DND-41 (cell line): ENCODE results near the gene PDIA2.

Source experiments
- ATAC-seq: fragments of 200-7000 bp; cut with Tn5 transposase; 3 replicates; pipeline ENCODE4 v1.9.1; 2021; ENCODE audit warnings: low read depth; ENCODE audit not compliant: insufficient read depth
- DNase-seq: peaks from one replicate; pipeline ENCODE4 v3.0.0-alpha.2; 2020
- H2AFZ ChIP-seq: 2 replicates; pipeline ENCODE4 v1.6.0; 2012; ENCODE audit warnings: low read depth, low read length
- H3K27ac ChIP-seq: 2 replicates; pipeline ENCODE4 v1.5.1; 2012; ENCODE audit warnings: low read length, inconsistent platforms
- H3K27me3 ChIP-seq: fragments of 200-600 bp; sonication (generic); 2 replicates; pipeline ENCODE4 v1.6.0; 2012; ENCODE audit warnings: low read length, mild to moderate bottlenecking, inconsistent platforms; ENCODE audit not compliant: insufficient read depth, poor library complexity
- H3K36me3 ChIP-seq: 2 replicates; pipeline ENCODE4 v1.5.1; 2012; ENCODE audit warnings: low read length, inconsistent platforms; ENCODE audit not compliant: insufficient read depth
- H3K4me1 ChIP-seq: 2 replicates; pipeline ENCODE4 v1.5.1; 2012; ENCODE audit warnings: mild to moderate bottlenecking, low read length; ENCODE audit not compliant: insufficient read depth
- H3K4me2 ChIP-seq: 2 replicates; pipeline ENCODE4 v1.6.0; 2012; ENCODE audit warnings: mild to moderate bottlenecking, moderate library complexity, low read length, inconsistent platforms; ENCODE audit not compliant: insufficient read depth
- H3K4me3 ChIP-seq, 2 experiments: fragments of 200-600 bp in 1 of 2; shearing (Covaris generic) in 1 of 2; 2 replicates each; pipeline ENCODE4 v1.5.1; 2012 to 2016; ENCODE audit warnings: inconsistent platforms in 2 of 2, low read length in 2 of 2, mild to moderate bottlenecking in 2 of 2, low read depth in 1 of 2, moderate library complexity in 1 of 2
- H3K79me2 ChIP-seq: 2 replicates; pipeline ENCODE4 v1.6.0; 2012; ENCODE audit warnings: low read length, inconsistent platforms; ENCODE audit not compliant: insufficient read depth
- H3K9ac ChIP-seq: 2 replicates; pipeline ENCODE4 v1.6.0; 2012; ENCODE audit warnings: low read depth, mild to moderate bottlenecking, inconsistent platforms, low read length, moderate library complexity
- H3K9me3 ChIP-seq: 2 replicates; pipeline ENCODE4 v1.5.1; 2012; ENCODE audit warnings: low read length, moderate library complexity, mild to moderate bottlenecking, inconsistent platforms; ENCODE audit not compliant: insufficient read depth, severe bottlenecking
- H4K20me1 ChIP-seq: 2 replicates; pipeline ENCODE4 v1.6.0; 2012; ENCODE audit warnings: low read length; ENCODE audit not compliant: insufficient read depth
- EZH2 ChIP-seq: IDR thresholded peaks from 3 replicates; pipeline ENCODE4 v1.6.1; 2012; ENCODE audit warnings: borderline replicate concordance, low read depth, mild to moderate bottlenecking, moderate library complexity, low read length, inconsistent platforms; ENCODE audit not compliant: severe bottlenecking
- TF ChIP-seq, protein P1 (sequence below): IDR thresholded peaks from 2 replicates; pipeline ENCODE4 v1.5.1; 2012; ENCODE audit warnings: borderline replicate concordance, low read length, moderate library complexity, mild to moderate bottlenecking; ENCODE audit not compliant: poor library complexity, severe bottlenecking; ENCODE audit errors: extremely low read depth

PDIA2 gene

GRCh38 chr16:318628-319027, 35.7 kb downstream of the PDIA2 start:
- Histone ChIP-seq H3K4me3 (no peak overlapping the region), H3K27ac (no peak overlapping the region), H3K9me3 (no peaks in the 10 kb centered on the region), H3K9ac (no peak overlapping the region), H3K4me2 (no peak overlapping the region), H2AFZ (no peak overlapping the region), H3K27me3 (no peaks in the 10 kb centered on the region), H3K36me3 (peaks cover 47% of the 10 kb centered on the region), H3K79me2 (peaks cover 81% of the 10 kb centered on the region), H4K20me1 (peaks cover 81% of the 10 kb centered on the region), H3K4me1 (no peaks in the 10 kb centered on the region)
- no peak for DNase-seq
- no peak for TF ChIP-seq EZH2
- TF ChIP-seq, protein P1, sequence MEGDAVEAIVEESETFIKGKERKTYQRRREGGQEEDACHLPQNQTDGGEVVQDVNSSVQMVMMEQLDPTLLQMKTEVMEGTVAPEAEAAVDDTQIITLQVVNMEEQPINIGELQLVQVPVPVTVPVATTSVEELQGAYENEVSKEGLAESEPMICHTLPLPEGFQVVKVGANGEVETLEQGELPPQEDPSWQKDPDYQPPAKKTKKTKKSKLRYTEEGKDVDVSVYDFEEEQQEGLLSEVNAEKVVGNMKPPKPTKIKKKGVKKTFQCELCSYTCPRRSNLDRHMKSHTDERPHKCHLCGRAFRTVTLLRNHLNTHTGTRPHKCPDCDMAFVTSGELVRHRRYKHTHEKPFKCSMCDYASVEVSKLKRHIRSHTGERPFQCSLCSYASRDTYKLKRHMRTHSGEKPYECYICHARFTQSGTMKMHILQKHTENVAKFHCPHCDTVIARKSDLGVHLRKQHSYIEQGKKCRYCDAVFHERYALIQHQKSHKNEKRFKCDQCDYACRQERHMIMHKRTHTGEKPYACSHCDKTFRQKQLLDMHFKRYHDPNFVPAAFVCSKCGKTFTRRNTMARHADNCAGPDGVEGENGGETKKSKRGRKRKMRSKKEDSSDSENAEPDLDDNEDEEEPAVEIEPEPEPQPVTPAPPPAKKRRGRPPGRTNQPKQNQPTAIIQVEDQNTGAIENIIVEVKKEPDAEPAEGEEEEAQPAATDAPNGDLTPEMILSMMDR, result peak; percentile 47
- ATAC-seq, result no peak

DNA sequence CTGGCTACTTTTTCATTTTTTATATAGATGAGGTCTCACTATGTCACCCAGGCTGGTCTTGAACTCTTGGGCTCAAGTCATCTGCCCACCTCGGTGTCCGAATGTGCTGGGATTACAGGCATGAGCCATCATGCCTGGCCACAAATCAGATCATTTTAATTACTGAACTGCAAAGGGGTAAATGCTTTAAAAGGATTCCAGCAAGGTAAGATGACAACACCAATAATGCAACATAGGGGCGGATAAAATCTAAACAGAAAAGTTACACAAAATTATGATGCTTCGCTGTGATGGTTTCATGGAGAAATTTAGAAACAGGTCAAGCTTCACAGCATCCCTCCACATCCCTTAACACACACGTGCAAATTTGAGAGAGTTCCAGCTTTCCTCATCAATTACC, 37.2 kb downstream of the PDIA2 start:
- ATAC-seq, result no peak
- H3K4me2 ChIP-seq, result no peak overlapping the region
- H3K9me3 ChIP-seq, result no peaks in the 10 kb centered on the region
- DNase-seq, result no peak
- H3K9ac ChIP-seq, result no peak overlapping the region
- no peaks in the 10 kb centered on the region for H3K27me3 ChIP-seq
- peaks cover 83% of the 10 kb centered on the region for H3K79me2 ChIP-seq
- no peak overlapping the region for H3K27ac ChIP-seq
- H3K36me3 ChIP-seq, result peaks cover 32% of the 10 kb centered on the region
- H4K20me1 ChIP-seq, result peaks cover 83% of the 10 kb centered on the region
- TF ChIP-seq, protein P1, result no peak
- TF ChIP-seq EZH2, result no peak
- H3K4me3 ChIP-seq, result no peak overlapping the region
- no peaks in the 10 kb centered on the region for H3K4me1 ChIP-seq
- no peak overlapping the region for H2AFZ ChIP-seq

- no peak for DNase-seq
- H3K27me3 ChIP-seq, result no peaks in the 10 kb centered on the region
- no peak for ATAC-seq
- H3K79me2 ChIP-seq, result peaks cover 87% of the 10 kb centered on the region
- no peaks in the 10 kb centered on the region for H3K4me1 ChIP-seq
- no peak overlapping the region for H2AFZ ChIP-seq
- H3K4me3 ChIP-seq, result no peak overlapping the region
- H4K20me1 ChIP-seq, result peaks cover 87% of the 10 kb centered on the region
- no peak overlapping the region for H3K4me2 ChIP-seq
- H3K9me3 ChIP-seq, result no peaks in the 10 kb centered on the region
- no peak overlapping the region for H3K27ac ChIP-seq
- TF ChIP-seq EZH2, result no peak
- TF ChIP-seq, protein P1, result no peak
- no peak overlapping the region for H3K9ac ChIP-seq
- H3K36me3 ChIP-seq, result peaks cover 32% of the 10 kb centered on the region
These were observed 38.6 kb downstream of the PDIA2 start for GRCh38 chr16:321532-321931.
